IPS DF 4.7 (cell line): ENCODE results near the gene ACACA.

Experiments
- DNase-seq: peaks from one replicate; pipeline ENCODE4 v3.0.0-alpha.2; 2013; ENCODE audit warnings: low spot score; ENCODE audit errors: extremely low read depth

ACACA gene

DNA sequence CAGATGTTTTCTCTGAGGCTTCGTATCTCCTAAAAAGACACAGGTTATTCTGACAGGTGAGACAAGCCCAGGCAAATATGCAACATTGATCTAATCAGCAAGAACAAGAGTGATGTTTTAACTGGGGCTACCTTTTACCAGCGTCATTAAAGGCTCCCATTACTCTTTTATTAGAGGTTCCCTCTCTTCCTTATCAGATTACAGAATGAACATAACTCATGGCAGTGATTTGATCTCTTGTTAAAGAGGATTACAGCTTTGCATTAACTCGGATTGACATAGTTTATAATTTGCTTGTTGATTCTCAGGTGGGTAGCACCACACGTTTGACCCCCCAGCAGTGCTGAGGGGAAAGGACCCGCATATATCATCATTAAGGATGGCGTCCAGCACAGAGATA lies 367.4 kb downstream of the ACACA start:
- no peak for DNase-seq

DNA sequence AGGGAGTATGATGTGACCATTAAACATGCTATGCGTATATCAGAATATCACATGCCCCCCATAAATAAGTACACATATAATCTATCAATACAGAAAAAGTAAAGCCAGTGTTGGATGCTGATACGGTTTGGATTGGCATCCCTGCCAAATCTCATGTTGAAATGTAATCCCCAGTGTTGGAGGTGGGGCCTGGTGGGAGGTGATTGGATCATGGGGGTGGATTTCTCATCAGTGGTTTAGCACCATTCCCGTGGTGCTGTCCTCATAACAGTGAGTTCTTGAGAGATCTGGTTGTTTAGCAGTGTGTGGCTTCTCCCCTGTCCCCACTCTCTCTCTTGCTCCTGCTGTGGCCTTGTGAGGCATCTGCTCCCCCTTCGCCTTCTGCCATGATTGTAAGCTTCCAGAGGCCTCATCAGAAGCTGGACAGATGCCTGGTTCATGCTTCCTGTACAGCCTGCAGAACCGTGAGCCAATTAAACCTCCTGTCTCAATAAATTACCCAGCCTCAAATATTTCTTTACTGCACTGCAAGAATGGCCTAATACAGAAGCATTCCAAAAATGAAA lies 369.0 kb downstream of the ACACA start:
- DNase-seq, result no peak
